NCI-H2171 treated with DMSO at 0.1 percent for 48 hours (cell line): ENCODE results near the gene RBM44.
"Not testable (repeated sequence)": the region's sequence is repeated elsewhere in the genome, so short reads cannot be mapped to it uniquely, and the experiment has no call there.

Experiments used
- DNase-seq: peaks from one replicate; lab custom pipeline; 2025; lab: John Stamatoyannopoulos, UW

Gene RBM44, protein sequence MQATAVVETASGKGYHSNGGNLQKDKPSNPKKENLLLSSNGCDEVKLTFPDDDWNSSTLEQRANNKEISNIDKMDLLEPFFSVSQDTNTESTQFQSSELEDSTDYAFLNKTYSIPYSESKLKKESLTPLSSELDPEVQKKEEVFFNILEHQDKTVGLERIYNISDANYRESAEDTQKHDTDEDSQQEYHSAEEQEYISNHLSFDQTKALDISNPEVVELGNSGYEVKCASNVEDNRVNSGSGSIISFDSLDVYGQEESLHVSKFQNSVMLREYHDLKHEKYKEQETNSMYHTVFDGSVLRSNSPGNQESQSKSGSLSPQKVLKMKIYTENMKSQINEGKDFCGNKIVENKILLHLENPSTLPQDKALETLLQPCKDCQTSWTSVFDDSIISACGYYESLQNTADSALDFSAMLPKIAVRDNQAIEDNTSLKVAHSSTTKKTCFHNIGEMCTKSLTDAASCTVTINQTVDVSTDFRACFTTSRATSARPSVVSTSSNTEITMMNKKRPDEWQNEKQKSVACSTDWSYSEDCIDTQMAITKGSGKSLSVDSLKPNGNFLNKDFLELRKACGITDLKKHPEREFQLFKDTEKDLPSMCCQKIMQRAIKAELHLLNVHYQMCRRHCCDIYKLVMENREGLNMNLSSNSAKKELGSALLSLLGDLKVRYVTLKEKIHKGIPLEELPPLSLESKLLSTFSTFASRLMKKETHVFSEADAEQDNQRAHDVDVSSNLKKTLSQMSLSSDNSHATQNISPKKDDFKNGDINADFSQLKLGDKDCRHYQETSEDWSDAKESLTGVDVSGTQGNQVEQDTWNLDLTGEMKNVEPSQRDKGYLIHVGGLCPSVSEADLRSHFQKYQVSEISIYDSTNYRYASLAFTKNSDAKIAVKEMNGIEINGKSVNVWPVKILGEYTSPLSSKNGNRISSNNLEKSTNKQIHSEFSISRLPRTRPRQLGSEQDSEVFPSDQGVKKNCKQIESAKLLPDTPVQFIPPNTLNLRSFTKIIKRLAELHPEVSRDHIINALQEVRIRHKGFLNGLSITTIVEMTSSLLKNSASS

DNA sequence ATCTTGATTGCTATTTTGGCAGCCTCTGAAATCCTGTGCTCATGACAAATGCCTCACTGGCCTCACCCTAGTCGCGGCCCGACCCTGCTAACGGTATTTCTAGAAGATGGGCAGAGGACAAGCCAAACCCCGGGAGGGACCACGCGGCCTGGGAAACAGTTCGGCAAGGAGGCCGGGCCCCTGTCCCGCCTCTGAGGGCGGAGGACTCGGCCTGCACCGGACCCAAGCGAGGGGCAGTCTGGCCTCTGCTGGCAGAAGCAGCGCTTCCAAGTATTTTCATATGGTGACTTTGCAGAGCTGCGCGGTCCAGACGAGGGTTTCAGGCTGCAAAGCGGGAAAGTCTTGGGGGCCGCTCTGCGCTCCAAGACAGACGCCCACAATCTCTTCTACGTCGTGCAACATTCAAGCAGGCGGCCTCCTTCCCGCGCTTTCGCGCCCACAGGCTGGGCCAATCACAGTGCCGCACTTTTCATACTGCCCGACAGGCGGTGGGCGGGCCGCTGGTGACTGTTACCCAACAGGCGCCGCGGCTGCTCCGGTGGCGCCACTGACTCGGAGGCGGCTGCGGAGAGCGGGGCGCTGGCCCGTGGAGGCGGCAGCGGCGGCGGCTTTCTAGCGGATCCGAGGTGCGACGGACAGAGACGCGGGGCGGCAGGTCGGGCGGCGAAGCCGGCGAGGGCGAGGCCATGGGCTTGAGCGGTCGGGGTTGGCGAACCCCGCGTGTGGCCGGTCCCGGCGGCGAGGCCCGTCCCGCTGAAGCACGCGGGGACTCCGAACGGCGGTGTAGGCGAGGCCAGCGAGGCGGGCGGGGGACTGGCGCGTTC, at the start of gene RBM44:
RBM44 (plus strand) TSS at position 544 of the 824 bp plus-strand sequence. CDS start 14,831 bp downstream, outside the sequence.
- no peak for DNase-seq

DNA sequence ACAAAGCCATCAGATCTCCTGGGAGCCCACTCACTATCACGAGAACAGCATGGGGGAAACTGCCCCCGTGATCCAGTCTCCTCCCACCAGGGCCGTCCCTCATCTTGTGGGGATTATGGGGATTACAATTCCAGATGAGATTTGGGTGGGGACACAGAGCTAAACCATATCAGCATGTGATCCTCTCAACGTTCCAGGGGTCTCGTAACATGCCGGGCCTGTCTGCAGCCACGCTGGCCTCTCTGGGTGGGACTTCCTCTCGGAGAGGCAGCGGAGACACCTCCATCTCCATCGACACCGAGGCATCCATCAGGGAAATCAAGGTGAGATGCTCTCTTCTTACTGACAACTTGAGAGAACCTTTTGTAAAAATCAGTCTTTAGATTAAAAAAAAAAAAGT, 49.6 kb upstream of the RBM44 start:
- DNase-seq = no peak

DNA sequence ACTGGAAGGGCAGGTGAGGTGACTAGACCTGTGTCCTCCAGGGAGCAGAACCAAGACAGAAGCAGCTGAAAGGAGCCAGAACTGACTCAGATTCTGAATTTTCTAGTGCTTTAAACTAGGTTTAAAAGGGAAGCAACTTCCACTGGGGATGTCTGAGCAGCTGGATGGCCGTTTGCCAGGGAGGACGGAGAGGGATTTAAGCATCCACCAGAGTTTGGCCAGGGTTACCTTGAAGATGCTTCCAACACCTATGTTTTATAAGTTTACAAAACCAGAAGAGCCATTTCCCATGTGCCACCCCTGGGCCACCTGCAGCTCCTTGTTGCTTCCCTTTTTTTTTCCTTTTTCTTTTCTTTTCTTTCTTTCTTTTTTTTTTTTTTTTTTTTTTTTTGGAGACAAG, 48.6 kb upstream of the RBM44 start:
- DNase-seq = no peak

DNA sequence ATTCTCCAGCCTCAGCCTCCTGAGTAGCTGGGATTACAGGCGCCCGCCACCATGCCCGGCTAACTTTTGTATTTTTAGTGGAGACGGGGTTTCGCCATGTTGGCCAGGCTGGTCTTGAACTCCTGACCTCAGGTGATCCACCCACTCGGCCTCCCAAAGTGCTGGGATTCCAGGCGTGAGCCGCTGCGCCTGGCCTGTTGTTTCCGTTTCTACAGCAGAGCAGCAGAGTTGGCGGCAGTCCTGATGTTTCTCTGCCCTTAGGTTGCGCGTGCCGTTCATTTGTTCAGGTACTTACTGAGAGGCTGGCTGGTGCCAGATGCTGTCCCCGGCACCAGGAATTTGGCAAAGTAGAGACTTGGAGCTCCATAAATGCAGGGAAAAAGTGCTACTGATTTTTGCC, 48.1 kb upstream of the RBM44 start:
- DNase-seq = not testable (repeated sequence)

DNA sequence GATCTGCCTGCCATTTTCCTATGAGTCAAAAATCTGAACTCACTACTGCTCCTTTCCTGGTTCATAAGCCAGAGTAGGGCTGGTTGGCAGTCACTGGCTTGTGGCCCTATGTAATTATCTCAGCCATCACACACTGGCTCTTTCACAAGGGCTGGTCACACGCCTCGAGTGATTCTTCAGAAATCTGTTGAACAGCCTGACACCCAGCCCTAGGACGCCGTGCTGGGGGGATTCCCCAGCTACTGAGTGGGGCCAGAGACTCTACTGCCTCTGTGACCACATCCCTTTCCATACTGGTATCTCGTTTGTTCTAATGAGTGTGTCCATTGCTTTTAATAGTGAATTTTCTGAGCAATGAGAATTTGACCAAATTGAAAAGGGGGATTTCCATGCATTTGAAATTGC, 45.8 kb upstream of the RBM44 start:
- DNase-seq = no peak

DNA sequence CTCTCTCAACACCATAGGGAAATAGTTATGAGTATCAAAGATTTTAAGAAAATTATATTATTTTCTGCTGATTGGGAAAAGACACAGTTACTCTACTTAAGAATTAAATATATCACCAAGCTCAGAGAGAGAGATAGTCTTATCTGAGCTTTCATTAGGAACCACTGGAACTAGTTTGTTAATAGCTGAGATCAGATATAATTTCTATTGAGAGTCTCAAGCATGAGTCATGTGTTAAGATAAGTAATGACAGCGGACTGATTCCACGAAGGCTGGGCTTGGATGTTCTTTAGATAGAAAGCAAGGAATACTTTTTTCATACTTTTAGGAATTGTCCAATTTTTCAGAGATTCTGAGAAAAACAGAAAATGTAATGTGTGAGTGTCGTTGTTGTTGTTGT, 44.4 kb upstream of the RBM44 start:
- DNase-seq = no peak

DNA sequence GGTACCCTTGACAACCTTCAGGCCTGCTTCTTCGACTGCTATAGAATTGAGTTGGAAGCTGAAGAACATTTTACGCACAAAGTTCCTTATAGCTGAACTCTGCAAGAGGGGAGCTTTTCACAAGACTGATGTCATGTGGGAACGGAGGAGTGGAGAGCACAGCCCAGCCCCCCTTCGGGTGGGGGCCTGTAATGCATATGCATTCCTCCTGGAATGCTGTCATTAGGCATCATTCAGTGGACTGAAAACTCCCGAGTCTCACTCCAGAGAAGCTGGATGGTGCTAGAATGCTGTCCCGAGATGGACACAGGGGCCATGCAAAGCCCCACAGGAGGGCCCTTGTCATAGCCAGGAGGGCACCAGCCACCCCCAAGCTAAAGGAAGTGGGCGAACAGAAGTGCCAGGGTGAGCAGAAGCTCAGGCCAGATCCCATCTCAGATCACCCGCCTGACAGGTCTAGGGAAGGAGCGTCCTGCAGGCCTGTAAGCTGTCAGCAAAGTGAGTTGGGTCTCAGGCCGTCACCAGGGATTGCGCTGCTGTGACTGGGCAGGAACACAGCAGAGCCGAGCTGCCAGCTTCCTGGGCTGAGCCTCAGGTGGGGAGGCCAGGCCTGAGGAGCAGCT, 43.8 kb upstream of the RBM44 start:
- no peak for DNase-seq

DNA sequence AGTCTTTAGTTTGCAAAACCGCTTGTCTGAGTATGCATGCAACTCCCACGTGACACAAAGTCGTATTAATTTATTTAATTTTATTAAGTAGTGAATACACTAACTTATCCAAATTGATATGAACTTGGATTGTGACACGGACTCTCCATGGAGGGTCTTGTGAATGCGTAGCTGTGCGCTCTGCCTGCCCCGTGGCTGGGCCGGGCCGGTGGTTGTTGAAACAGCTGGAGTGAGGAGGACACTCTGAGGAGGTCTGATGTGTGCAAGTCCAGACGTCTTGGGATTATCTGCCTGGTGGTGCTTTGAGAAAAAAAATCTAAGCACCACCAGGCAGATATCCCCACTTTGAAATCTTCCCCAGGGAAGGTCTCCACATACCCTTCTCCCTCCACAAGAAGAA, 41.0 kb upstream of the RBM44 start:
- no peak for DNase-seq

DNA sequence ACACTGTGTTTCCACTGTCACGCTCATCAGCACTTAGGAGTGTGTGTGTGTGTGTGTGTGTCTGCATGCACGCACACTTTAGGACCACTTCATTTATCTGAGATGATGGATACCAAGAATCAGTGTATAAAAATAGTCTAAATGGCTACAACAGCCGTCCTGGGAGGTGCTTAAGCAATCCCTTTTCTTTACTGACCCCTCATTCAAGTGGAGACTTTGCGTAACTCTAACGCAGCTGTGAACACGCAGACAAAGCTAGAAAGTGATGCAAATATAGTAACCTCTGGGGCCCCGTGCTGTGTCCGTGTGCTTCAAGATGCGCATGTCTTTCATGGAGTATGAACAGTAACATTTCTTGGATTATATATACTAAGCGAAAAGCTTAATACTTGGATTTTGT, 40.4 kb upstream of the RBM44 start:
- no peak for DNase-seq

DNA sequence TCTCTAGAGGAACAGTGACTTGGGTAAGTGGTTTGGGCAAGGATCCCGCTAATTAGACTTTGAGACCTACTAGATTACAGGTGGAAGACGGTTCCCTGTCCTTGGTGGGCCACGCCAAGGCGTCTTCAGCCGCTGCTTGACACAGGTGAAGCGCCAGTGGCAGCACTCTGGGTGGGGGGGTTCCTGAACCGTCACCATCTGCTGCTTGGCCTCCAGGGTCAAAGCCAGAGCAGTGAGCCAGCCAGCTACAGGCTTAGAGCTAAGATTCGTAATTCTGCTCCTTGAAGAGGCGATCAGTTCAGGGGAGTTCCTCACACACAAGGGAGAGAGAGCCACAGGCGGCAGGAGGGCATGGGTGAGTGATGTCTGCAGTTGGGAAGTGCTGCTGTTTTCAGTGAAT, 39.4 kb upstream of the RBM44 start:
- DNase-seq = no peak

DNA sequence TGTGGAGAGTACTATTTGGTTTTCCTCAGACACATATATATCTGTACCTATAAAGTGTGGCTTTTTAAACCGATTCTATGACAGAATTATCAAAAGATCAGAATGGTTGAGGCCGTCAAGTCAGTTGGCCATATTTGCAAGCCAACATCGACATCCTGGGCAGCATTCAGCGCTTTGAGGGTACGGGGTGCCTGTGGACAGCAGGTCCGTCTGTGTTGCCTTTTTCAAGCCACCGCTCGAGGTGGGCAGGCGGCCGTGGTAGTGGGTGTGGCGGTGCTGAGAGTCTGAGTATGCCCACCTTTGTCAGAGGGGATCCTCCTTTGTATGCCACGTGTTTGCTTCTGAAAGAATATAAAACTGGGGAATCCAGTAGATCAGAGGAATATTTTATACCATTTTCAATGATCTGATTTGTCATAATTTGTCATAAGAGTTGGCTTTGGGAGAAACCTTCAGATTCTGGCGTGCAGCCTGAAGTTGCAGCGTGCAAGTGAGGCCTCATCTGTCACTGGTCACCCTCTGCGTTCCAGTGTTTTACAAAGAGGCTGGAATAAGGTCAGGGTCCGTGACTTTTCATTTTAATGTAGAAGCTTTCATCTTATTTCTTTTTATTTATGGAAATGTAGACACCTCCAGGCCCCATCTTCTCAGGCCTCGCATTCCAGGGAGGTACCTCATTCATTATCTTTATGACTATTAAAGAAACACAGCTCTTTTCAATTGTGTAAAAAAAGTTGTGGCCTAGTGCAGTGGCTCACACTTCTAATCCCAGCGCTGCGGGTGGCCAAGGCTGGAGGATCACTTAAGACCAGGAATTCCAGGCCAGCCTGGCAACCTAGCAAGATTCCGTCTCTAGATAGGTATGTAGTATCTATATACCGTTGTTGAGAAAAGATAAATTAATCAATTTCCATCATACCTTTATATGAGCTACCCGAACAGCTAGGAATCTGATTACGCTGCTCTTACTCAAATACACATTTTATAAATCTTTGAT, 37.8 kb upstream of the RBM44 start:
- no peak for DNase-seq

DNA sequence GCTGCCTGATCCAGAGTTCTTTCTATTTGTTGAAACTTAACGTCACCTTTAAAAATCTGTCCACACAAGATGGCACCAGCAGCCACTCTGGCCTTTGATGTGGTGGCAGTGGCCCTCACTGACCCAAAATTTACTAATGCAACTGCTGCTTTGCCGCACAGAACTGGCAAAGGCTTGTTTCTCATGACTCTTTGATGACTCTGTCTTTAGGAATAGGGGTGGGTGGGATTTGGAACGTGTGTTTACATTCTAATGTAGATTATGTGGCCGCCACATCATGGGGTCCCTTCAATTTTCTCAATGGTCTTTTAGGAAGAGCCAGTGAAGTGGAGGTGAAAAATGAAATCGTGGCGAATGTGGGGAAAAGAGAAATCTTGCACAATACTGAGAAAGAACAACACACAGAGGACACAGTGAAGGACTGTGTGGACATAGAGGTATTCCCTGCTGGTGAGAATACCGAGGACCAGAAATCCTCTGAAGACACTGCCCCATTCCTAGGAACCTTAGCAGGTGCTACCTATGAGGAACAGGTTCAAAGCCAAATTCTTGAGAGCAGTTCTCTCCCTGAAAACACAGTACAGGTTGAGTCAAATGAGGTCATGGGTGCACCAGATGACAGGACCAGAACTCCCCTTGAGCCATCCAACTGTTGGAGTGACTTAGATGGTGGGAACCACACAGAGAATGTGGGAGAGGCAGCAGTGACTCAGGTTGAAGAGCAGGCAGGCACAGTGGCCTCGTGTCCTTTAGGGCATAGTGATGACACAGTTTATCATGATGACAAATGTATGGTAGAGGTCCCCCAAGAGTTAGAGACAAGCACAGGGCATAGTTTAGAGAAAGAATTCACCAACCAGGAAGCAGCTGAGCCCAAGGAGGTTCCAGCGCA, 36.0 kb upstream of the RBM44 start:
- not testable (repeated sequence) for DNase-seq

DNA sequence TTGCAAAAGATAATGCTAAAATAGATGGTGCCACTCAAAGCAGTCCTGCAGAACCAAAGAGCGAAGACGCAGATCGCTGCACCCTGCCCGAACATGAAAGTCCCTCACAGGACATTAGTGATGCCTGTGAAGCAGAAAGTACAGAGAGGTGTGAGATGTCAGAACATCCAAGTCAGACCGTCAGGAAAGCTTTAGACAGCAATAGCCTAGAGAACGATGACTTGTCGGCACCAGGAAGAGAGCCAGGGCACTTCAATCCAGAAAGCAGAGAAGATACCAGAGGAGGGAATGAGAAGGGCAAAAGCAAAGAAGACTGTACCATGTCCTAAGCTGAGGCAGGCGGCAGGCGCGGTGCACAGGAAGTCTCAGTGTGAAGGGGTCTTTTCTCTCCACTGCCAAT, 34.8 kb upstream of the RBM44 start:
- DNase-seq = no peak

DNA sequence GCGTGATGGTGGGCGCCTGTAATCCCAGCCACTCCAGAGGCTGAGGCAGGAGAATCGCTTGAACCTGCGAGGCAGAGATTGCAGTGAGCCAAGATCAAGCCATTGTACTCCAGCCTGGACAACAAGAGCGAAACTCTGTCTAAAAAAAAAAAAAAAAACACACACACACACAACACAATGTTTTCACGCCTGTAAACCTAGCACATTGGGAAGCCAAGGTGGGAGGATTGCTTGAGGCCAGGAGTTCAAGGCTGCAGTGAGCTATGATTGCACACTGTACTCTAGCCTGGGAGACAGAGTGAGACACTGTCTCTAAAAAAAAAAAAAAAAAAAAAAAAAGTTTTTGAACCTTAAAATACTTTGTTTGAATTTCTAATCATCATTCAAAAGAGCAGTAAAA, 33.5 kb upstream of the RBM44 start:
- not testable (repeated sequence) for DNase-seq

DNA sequence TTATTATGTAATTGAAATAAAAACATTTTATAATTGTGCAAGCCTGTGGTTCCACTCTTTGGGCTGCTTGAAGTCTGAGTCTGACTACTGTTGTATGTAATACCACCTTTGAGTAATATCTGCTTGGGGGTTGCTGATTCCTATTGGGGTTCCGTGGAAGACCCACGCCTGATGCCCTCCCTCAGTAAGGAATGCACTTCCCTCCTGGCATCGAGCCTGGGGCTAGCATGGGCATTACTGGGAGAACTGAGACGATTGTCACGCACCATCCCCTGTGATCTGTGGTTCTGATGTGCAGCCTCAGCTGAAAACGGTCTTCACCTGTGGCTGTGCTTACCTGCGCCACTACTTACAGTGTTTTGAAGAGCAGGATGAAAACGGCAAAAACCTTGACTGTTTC, 32.7 kb upstream of the RBM44 start:
- DNase-seq = no peak

DNA sequence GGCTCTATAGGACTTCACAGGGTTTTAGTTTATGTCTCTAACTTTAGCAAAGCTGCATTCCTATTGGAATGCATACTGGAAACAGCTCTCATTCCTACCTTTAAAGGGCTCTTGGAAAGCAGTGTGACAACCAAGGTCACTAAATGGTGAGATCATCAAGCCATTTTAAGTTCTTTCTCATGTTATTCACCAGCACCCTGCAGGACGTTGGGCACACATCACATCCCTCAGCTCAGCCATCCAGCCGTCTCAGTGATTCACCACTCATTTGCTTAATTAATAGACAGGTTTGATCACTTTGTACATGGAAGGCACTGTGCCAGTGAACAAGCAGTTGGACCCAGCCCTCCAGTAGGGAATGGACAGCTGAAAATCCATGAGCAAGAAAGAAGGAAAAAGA, 32.2 kb upstream of the RBM44 start:
- DNase-seq = no peak

DNA sequence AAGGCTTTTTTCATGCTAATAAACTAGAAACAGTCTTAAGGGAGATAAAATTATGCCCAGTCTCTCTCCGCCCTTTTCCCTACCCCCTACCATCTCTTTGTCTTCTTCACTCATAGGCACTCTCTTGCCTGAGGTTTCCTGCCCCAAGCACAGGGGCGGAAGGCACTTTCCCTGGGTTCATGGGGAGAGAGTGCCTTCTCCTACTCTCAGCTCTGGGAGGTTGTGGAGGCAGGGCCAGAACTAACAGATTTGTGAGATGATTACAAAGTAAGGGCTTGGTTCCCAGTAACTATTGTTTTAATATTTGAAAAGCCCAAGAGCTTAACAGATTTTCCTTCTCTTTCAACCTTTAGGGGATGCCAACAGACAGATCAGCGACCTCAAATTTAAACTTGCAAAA, 26.1 kb upstream of the RBM44 start:
- DNase-seq = no peak

DNA sequence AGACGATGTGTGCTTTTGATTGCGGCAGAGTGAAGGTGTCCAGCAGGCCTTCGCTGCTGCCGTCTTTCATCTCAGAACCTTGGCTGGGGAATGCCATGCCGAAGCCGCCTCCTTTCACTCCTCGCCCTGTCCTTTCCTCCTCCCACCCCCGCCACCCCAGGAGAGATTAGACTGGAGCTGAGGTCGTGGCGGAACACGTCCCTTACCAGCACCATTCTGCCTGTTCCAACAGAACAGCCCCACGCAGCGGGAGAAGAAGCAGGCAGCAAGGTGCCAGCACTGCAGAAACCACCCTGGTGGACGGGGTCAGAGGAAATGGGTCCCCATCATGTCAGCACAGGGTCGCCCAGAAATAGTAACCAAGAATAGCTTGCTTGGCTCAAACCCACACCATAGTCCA, 24.8 kb upstream of the RBM44 start:
- no peak for DNase-seq
